SK-N-SH (cell line): ENCODE data around the gene FAM221A. TPM values are rescaled to one million over a fixed set of nuclear protein-coding genes. Genes with fewer than 3 reads are reported as not detected.

ENCODE experiments used
- CTCF ChIA-PET: fragments of 300-600, 350-600 bp; formaldehyde crosslinking; extraction: SDS; loops from one replicate; lab custom pipeline; 2021; lab: Yijun Ruan, JAX
- POLR2A ChIA-PET: fragments of 350-600 bp; sonication (Branson Sonifier 250); formaldehyde crosslinking; extraction: SDS; loops from one replicate; lab custom pipeline; 2020; ENCODE audit warnings: antibody characterized with exemption, inconsistent platforms; lab: Yijun Ruan, JAX
- DNase-seq: peaks from one replicate; pipeline ENCODE4 v3.0.0; 2012
- H2AFZ ChIP-seq: fragments of 200-600 bp; sonication (generic); 2 replicates; pipeline ENCODE4 v1.8.1; 2016; ENCODE audit warnings: antibody characterized with exemption, mild to moderate bottlenecking, low read depth
- H3F3A ChIP-seq: fragments of 200-600 bp; sonication (generic); replicated peaks from 2 replicates; pipeline ENCODE3; 2016; ENCODE audit warnings: antibody characterized with exemption, mild to moderate bottlenecking; ENCODE audit not compliant: insufficient read depth
- H3K27ac ChIP-seq, 2 experiments: fragments of 200-500 bp in 1 of 2; fragments of 200-600 bp in 1 of 2; sonication (Bioruptor generic) in 1 of 2; sonication (generic), shearing (Covaris generic) in 1 of 2; 2 replicates each; pipeline versions ENCODE4 v1.5.1 to v1.6.1; 2014 to 2016; ENCODE audit warnings: low read depth in 2 of 2, inconsistent platforms in 1 of 2, low read length in 1 of 2, mild to moderate bottlenecking in 1 of 2, mixed read lengths in 1 of 2
- H3K27me3 ChIP-seq: fragments of 200-600 bp; sonication (generic), shearing (Covaris generic); 2 replicates; pipeline ENCODE4 v1.6.1; 2016; ENCODE audit warnings: mixed run types; ENCODE audit not compliant: insufficient read depth
- H3K36me3 ChIP-seq, 2 experiments: fragments of 200-500 bp in 1 of 2; fragments of 200-600 bp in 1 of 2; sonication (Bioruptor generic) in 1 of 2; sonication (generic) in 1 of 2; replicated peaks in 1 of 2; 2 replicates each; pipeline versions ENCODE3 to v1.5.1; 2014 to 2016; ENCODE audit warnings: low read length in 1 of 2, mild to moderate bottlenecking in 1 of 2; ENCODE audit not compliant: insufficient read depth in 2 of 2, control insufficient read depth in 1 of 2
- H3K4me1 ChIP-seq, 2 experiments: fragments of 200-500 bp in 1 of 2; fragments of 200-600 bp in 1 of 2; sonication (Bioruptor generic) in 1 of 2; sonication (generic), shearing (Covaris generic) in 1 of 2; 2 replicates each; pipeline versions ENCODE4 v1.5.1 to v1.6.1; 2014 to 2016; ENCODE audit warnings: low read depth in 1 of 2, low read length in 1 of 2, mixed run types in 1 of 2; ENCODE audit not compliant: insufficient read depth in 2 of 2, control insufficient read depth in 1 of 2
- H3K4me2 ChIP-seq: fragments of 200-600 bp; sonication (generic), shearing (Covaris generic); 2 replicates; pipeline ENCODE4 v1.6.1; 2017; ENCODE audit warnings: mixed run types
- H3K4me3 ChIP-seq, 2 experiments: fragments of 200-500 bp in 1 of 2; fragments of 200-600 bp in 1 of 2; sonication (Bioruptor generic) in 1 of 2; sonication (generic), shearing (Covaris generic) in 1 of 2; 2 replicates each; pipeline versions ENCODE4 v1.5.1 to v1.8.1; 2014 to 2016; ENCODE audit warnings: low read depth in 2 of 2, inconsistent platforms in 1 of 2, low read length in 1 of 2, mild to moderate bottlenecking in 1 of 2, mixed read lengths in 1 of 2, moderate library complexity in 1 of 2
- H3K79me2 ChIP-seq: fragments of 200-600 bp; sonication (generic); 2 replicates; pipeline ENCODE4 v1.8.1; 2017; ENCODE audit warnings: mild to moderate bottlenecking; ENCODE audit not compliant: insufficient read depth
- H3K9ac ChIP-seq: fragments of 200-600 bp; sonication (generic); 2 replicates; pipeline ENCODE4 v1.6.1; 2017; ENCODE audit warnings: mixed run types
- H3K9me2 ChIP-seq: fragments of 200-600 bp; sonication (generic); 2 replicates; pipeline ENCODE4 v1.6.1; 2017; ENCODE audit warnings: mixed run types
- H3K9me3 ChIP-seq: fragments of 200-600 bp; sonication (generic); 2 replicates; pipeline ENCODE4 v1.6.1; 2017; ENCODE audit warnings: mixed run types, mild to moderate bottlenecking, moderate library complexity
- H4K20me1 ChIP-seq: fragments of 200-600 bp; sonication (generic); 2 replicates; pipeline ENCODE4 v1.6.1; 2017; ENCODE audit warnings: mild to moderate bottlenecking, mixed run types; ENCODE audit not compliant: insufficient read depth
- CTCF ChIP-seq: fragments of 200-600 bp; sonication (generic); IDR thresholded peaks from 2 replicates; pipeline ENCODE4 v1.6.1; 2017; ENCODE audit warnings: antibody characterized with exemption, mild to moderate bottlenecking, moderate library complexity
- EZH2phosphoT487 ChIP-seq: fragments of 200-600 bp; sonication (generic); IDR thresholded peaks from 2 replicates; pipeline ENCODE4 v1.6.1; 2017; ENCODE audit warnings: low read depth, mixed run types, mild to moderate bottlenecking, antibody characterized with exemption, moderate library complexity, borderline replicate concordance
- GABPA ChIP-seq: IDR thresholded peaks from 2 replicates; pipeline ENCODE4 v1.4.0; 2012; ENCODE audit warnings: low read depth, mild to moderate bottlenecking
- GATA2 ChIP-seq: sonication (generic); formaldehyde crosslinking; IDR thresholded peaks from 2 replicates; pipeline ENCODE4 v1.5.0; 2020; ENCODE audit warnings: mild to moderate bottlenecking, missing genetic modification reagents
- JUND ChIP-seq: IDR thresholded peaks from 2 replicates; pipeline ENCODE4 v1.4.0; 2012
- MAX ChIP-seq: IDR thresholded peaks from 2 replicates; pipeline ENCODE4 v1.4.0; 2012; ENCODE audit warnings: low read depth
- MEF2A ChIP-seq: IDR thresholded peaks from 2 replicates; pipeline ENCODE4 v1.4.0; 2012; ENCODE audit warnings: low read depth, borderline replicate concordance
- MXI1 ChIP-seq: IDR thresholded peaks from 2 replicates; pipeline ENCODE4 v1.6.1; 2012; ENCODE audit warnings: mild to moderate bottlenecking, low read depth, low read length, improper control_type of control experiment
- NFIC ChIP-seq: IDR thresholded peaks from 2 replicates; pipeline ENCODE4 v1.4.0; 2012; ENCODE audit warnings: borderline replicate concordance
- PBX3 ChIP-seq: IDR thresholded peaks from 2 replicates; pipeline ENCODE4; 2012
- POLR2AphosphoS5 ChIP-seq: IDR thresholded peaks from 2 replicates; pipeline ENCODE4 v1.6.1; 2012; ENCODE audit warnings: low read depth, low read length
- RXRA ChIP-seq: IDR thresholded peaks from 2 replicates; pipeline ENCODE4 v1.4.0; 2012; ENCODE audit warnings: low read depth, mild to moderate bottlenecking, borderline replicate concordance
- TAF1 ChIP-seq: IDR thresholded peaks from 2 replicates; pipeline ENCODE4 v1.6.1; 2012; ENCODE audit warnings: low read depth, mild to moderate bottlenecking, low read length, moderate library complexity, borderline replicate concordance
- TCF12 ChIP-seq: IDR thresholded peaks from 2 replicates; pipeline ENCODE4 v1.4.0; 2012
- USF1 ChIP-seq: IDR thresholded peaks from 2 replicates; pipeline ENCODE4 v1.4.0; 2012; ENCODE audit warnings: low read depth, borderline replicate concordance
- USF2 ChIP-seq: fragments of 150-350 bp; IDR thresholded peaks from 2 replicates; pipeline ENCODE4 v1.6.1; 2017; ENCODE audit warnings: antibody characterized with exemption, low read length, low read depth, borderline replicate concordance
- YY1 ChIP-seq: IDR thresholded peaks from 2 replicates; pipeline ENCODE4 v1.4.0; 2012; ENCODE audit warnings: low read depth, mild to moderate bottlenecking
- WGBS: methylation state at CpG from one replicate; pipeline ENCODE4 v1.1.6; 2017; ENCODE audit warnings: low lambda C conversion rate; 5-methylcytosine and 5-hydroxymethylcytosine counted together
- polyA plus RNA-seq, 3 experiments: library from polyadenylated mRNA; depleted of rRNA; stranded (reverse); fragments of >200 nt; gene quantifications; 2 replicates each; pipeline ENCODE4 v1.2.3, GENCODE V29; 2012
- TF ChIP-seq, protein P1 (sequence below): fragments of 150-350 bp; IDR thresholded peaks from 2 replicates; pipeline ENCODE4 v1.6.1; 2016; ENCODE audit warnings: mild to moderate bottlenecking, low read depth, low read length
- TF ChIP-seq, protein P2 (sequence below): IDR thresholded peaks from 2 replicates; pipeline ENCODE4 v1.6.1; 2012; ENCODE audit warnings: mild to moderate bottlenecking, low read depth, low read length, moderate library complexity

Gene FAM221A
- polyA plus RNA-seq, 1 of the 3 experiments (the other 2 are of a cell fraction), result 9.7 TPM

GRCh38 chr7:23633417-23633816, 46.6 kb upstream of the FAM221A start:
- Histone ChIP-seq H2AFZ (no peak overlapping the region), H4K20me1 (no peaks in the 10 kb centered on the region; the same call in 1 of the 2 replicates), H3K79me2 (no peaks in the 10 kb centered on the region), H3K4me2 (no peak overlapping the region), H3F3A (no peaks in the 10 kb centered on the region), H3K9me2 (no peaks in the 10 kb centered on the region), H3K9ac (no peak overlapping the region), H3K9me3 (no peaks in the 10 kb centered on the region), H3K27ac (no peak overlapping the region), H3K27me3 (no peaks in the 10 kb centered on the region), H3K4me1 (no peaks in the 10 kb centered on the region), H3K4me3 (no peak overlapping the region), H3K36me3 (no peaks in the 10 kb centered on the region)
- ChIA-PET POLR2A (no interaction called here), CTCF (interaction anchor here (1.0 to 1.4 kb wide), 2 partner anchors 86 to 361 kb away, joined by 3 to 4 read pairs; no protein-coding TSS in a partner anchor)
- DNase-seq, result no peak
- TF ChIP-seq JUND (no peak), CTCF (no peak), MAX (no peak), EZH2phosphoT487 (no peak), RXRA (no peak), TAF1 (no peak), PBX3 (no peak), MXI1 (no peak), POLR2AphosphoS5 (no peak), GABPA (no peak), MEF2A (no peak), TCF12 (no peak), GATA2 (CRISPR knock-in tag) (no peak), USF1 (no peak)
- WGBS, result 92% methylated on average over 7 of the region's 7 CpGs

DNA sequence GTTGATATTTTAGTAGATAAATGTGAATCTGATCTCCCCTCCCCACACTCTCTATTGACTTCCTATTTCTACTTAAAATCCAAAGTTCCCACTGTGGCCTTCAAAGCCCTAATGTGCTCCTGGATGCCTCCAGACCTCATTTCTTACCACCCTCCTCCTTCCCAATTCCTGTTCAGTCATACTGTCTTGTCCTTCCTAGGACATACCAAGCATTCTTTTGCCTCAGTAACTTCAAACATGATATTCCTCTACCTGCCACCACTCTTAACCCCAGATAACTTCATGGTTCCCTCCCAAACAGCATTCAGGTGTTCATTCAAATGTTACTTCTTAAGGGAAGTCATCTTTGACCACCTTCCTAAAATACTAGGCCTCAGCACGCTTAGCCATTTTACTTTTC, 34.2 kb upstream of the FAM221A start:
- Histone ChIP-seq H3K4me1 (no peaks in the 10 kb centered on the region), H3K4me3 (no peak overlapping the region), H2AFZ (no peak overlapping the region), H4K20me1 (no peaks in the 10 kb centered on the region), H3K4me2 (no peak overlapping the region), H3K27ac (no peak overlapping the region), H3K9ac (no peak overlapping the region), H3K27me3 (no peaks in the 10 kb centered on the region), H3K9me3 (no peaks in the 10 kb centered on the region), H3K79me2 (no peaks in the 10 kb centered on the region), H3K9me2 (no peaks in the 10 kb centered on the region), H3K36me3 (no peaks in the 10 kb centered on the region), H3F3A (no peaks in the 10 kb centered on the region)
- CTCF ChIA-PET, result interaction anchor here (2.0 kb wide), 1 partner anchor 34 kb away, joined by 4 read pairs; the partner anchor contains the start of gene FAM221A
- no peak for DNase-seq
- WGBS, result 88% methylated on average over 1 of the region's 1 CpG
- POLR2A ChIA-PET, result no interaction called here
- TF ChIP-seq GABPA (no peak), EZH2phosphoT487 (no peak), USF2 (no peak), NFIC (no peak), TAF1 (no peak), YY1 (no peak), TCF12 (no peak), JUND (no peak)
- TF ChIP-seq, protein P1, sequence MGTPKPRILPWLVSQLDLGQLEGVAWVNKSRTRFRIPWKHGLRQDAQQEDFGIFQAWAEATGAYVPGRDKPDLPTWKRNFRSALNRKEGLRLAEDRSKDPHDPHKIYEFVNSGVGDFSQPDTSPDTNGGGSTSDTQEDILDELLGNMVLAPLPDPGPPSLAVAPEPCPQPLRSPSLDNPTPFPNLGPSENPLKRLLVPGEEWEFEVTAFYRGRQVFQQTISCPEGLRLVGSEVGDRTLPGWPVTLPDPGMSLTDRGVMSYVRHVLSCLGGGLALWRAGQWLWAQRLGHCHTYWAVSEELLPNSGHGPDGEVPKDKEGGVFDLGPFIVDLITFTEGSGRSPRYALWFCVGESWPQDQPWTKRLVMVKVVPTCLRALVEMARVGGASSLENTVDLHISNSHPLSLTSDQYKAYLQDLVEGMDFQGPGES, result no peak
- TF ChIP-seq, protein P2, sequence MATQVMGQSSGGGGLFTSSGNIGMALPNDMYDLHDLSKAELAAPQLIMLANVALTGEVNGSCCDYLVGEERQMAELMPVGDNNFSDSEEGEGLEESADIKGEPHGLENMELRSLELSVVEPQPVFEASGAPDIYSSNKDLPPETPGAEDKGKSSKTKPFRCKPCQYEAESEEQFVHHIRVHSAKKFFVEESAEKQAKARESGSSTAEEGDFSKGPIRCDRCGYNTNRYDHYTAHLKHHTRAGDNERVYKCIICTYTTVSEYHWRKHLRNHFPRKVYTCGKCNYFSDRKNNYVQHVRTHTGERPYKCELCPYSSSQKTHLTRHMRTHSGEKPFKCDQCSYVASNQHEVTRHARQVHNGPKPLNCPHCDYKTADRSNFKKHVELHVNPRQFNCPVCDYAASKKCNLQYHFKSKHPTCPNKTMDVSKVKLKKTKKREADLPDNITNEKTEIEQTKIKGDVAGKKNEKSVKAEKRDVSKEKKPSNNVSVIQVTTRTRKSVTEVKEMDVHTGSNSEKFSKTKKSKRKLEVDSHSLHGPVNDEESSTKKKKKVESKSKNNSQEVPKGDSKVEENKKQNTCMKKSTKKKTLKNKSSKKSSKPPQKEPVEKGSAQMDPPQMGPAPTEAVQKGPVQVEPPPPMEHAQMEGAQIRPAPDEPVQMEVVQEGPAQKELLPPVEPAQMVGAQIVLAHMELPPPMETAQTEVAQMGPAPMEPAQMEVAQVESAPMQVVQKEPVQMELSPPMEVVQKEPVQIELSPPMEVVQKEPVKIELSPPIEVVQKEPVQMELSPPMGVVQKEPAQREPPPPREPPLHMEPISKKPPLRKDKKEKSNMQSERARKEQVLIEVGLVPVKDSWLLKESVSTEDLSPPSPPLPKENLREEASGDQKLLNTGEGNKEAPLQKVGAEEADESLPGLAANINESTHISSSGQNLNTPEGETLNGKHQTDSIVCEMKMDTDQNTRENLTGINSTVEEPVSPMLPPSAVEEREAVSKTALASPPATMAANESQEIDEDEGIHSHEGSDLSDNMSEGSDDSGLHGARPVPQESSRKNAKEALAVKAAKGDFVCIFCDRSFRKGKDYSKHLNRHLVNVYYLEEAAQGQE, result no peak
